Endothelial cell of umbilical vein (primary cell): Measurements from ENCODE around the gene CTDSPL. TPM values are rescaled to one million over a fixed set of nuclear protein-coding genes. Genes with fewer than 3 reads are reported as not detected.

Source experiments
- BruUV-seq: library from RNA; stranded (reverse); fragments of 400-500 nt; replicated peaks from 2 replicates; lab custom pipeline; 2021; lab: Mats Ljungman, UMichigan
- CTCF ChIA-PET: fragments of 300-600, 350-600 bp; sonication (Branson Sonifier 250); formaldehyde crosslinking; loops from one replicate; lab custom pipeline; 2021; ENCODE audit warnings: antibody characterized with exemption, inconsistent platforms; lab: Charles Lee
- POLR2A ChIA-PET: fragments of 300-600, 350-600 bp; sonication (Branson Sonifier 250); formaldehyde crosslinking; loops from one replicate; lab custom pipeline; 2021; ENCODE audit warnings: antibody characterized with exemption, inconsistent platforms; lab: Charles Lee
- DNase-seq: peaks from one replicate; pipeline ENCODE4 v3.0.0-alpha.2; 2011; ENCODE audit warnings: low read depth, low spot score
- FAIRE-seq: peaks from 2 replicates; lab custom pipeline; 2011; peaks lifted over from hg19 to GRCh38; lab: Jason Lieb, UNC
- H2AFZ ChIP-seq: 2 replicates; pipeline ENCODE4 v1.6.0; 2012; ENCODE audit warnings: low read depth, low read length, control low read depth, inconsistent platforms
- H3K27ac ChIP-seq: 2 replicates; pipeline ENCODE4 v1.5.1; 2011; ENCODE audit warnings: low read depth, mild to moderate bottlenecking, control low read depth, low read length, moderate library complexity; ENCODE audit not compliant: insufficient read depth
- H3K27me3 ChIP-seq, 2 experiments: 2 replicates each; pipeline versions ENCODE4 v1.6.0 to v1.6.1; 2011; ENCODE audit warnings: low read length in 2 of 2, mixed read lengths in 1 of 2; ENCODE audit not compliant: control insufficient read depth in 2 of 2, insufficient read depth in 2 of 2
- H3K36me3 ChIP-seq, 2 experiments: 2 replicates in 1 of 2; 3 replicates in 1 of 2; pipeline ENCODE4 v1.5.1; 2011; ENCODE audit warnings: low read length in 2 of 2, mild to moderate bottlenecking in 1 of 2, moderate library complexity in 1 of 2; ENCODE audit not compliant: control insufficient read depth in 2 of 2, insufficient read depth in 2 of 2; ENCODE audit errors: extremely low read depth in 1 of 2
- H3K4me1 ChIP-seq: 3 replicates; pipeline ENCODE4 v1.5.1; 2011; ENCODE audit warnings: mild to moderate bottlenecking, low read length; ENCODE audit not compliant: control insufficient read depth, insufficient read depth; ENCODE audit errors: extremely low read depth
- H3K4me2 ChIP-seq: 2 replicates; pipeline ENCODE4 v1.6.1; 2011; ENCODE audit warnings: low read length, control low read depth, mixed read lengths; ENCODE audit not compliant: insufficient read depth
- H3K4me3 ChIP-seq, 3 experiments: fragments of 200-600 bp in 1 of 3; sonication (generic), shearing (Covaris generic) in 1 of 3; replicated peaks in 1 of 3; 2 replicates each; pipeline ENCODE4 v1.5.1; 2011 to 2016; ENCODE audit warnings: control low read depth in 3 of 3, low read length in 3 of 3, mild to moderate bottlenecking in 2 of 3, inconsistent platforms in 1 of 3, low read depth in 1 of 3, moderate library complexity in 1 of 3; ENCODE audit not compliant: insufficient read depth in 1 of 3
- H3K79me2 ChIP-seq: 2 replicates; pipeline ENCODE4 v1.6.0; 2012; ENCODE audit warnings: low read length, inconsistent platforms; ENCODE audit not compliant: control insufficient read depth, insufficient read depth
- H3K9ac ChIP-seq: replicated peaks from 2 replicates; pipeline ENCODE3; 2011; ENCODE audit warnings: low read length, control low read depth; ENCODE audit not compliant: insufficient read depth; ENCODE audit errors: extremely low read depth
- H3K9me1 ChIP-seq: replicated peaks from 3 replicates; pipeline ENCODE4 v1.6.0; 2011; ENCODE audit warnings: mild to moderate bottlenecking, low read length; ENCODE audit not compliant: control insufficient read depth, insufficient read depth; ENCODE audit errors: extremely low read depth
- H3K9me3 ChIP-seq: replicated peaks from 2 replicates; pipeline ENCODE4 v1.5.1; 2012; ENCODE audit warnings: low read length, inconsistent platforms; ENCODE audit not compliant: control insufficient read depth, insufficient read depth
- H4K20me1 ChIP-seq: replicated peaks from 2 replicates; pipeline ENCODE3; 2011; ENCODE audit warnings: mild to moderate bottlenecking, low read length; ENCODE audit not compliant: control insufficient read depth, insufficient read depth; ENCODE audit errors: extremely low read depth
- CTCF ChIP-seq, 2 donors: IDR thresholded peaks; 1 replicate in 1 of 2; 2 replicates in 1 of 2; pipeline ENCODE4 v1.5.1; 2011; ENCODE audit warnings: low read length in 2 of 2, mild to moderate bottlenecking in 2 of 2, moderate library complexity in 2 of 2, control low read depth in 1 of 2, inconsistent platforms in 1 of 2, low read depth in 1 of 2; ENCODE audit not compliant: insufficient read depth in 1 of 2; ENCODE audit errors: extremely low read depth in 1 of 2
- EZH2 ChIP-seq: IDR thresholded peaks from 2 replicates; pipeline ENCODE4 v1.6.1; 2012; ENCODE audit warnings: borderline replicate concordance, low read depth, mild to moderate bottlenecking, moderate library complexity, low read length, inconsistent platforms; ENCODE audit not compliant: severe bottlenecking
- FOS ChIP-seq: IDR thresholded peaks from 2 replicates; pipeline ENCODE4 v1.6.1; 2011; ENCODE audit warnings: mild to moderate bottlenecking, low read length, moderate library complexity, borderline replicate concordance; ENCODE audit not compliant: insufficient read depth
- GATA2 ChIP-seq: IDR thresholded peaks from 2 replicates; pipeline ENCODE4 v1.7.0; 2011; ENCODE audit warnings: low read depth, mild to moderate bottlenecking, moderate library complexity, mixed read lengths, low read length; ENCODE audit not compliant: insufficient read length, insufficient read depth
- JUN ChIP-seq: IDR thresholded peaks from 2 replicates; pipeline ENCODE4 v1.6.1; 2011; ENCODE audit warnings: borderline replicate concordance, low read depth; ENCODE audit not compliant: insufficient read length, insufficient read depth
- MAX ChIP-seq: IDR thresholded peaks from 2 replicates; pipeline ENCODE4 v1.6.1; 2011; ENCODE audit not compliant: insufficient read depth, insufficient read length
- MYC ChIP-seq: IDR thresholded peaks from one replicate; pipeline ENCODE4 v1.6.1; 2011; ENCODE audit warnings: mild to moderate bottlenecking, low read depth, low read length
- POLR2A ChIP-seq: IDR thresholded peaks from 2 replicates; pipeline ENCODE4 v1.6.1; 2012; ENCODE audit warnings: low read depth, mild to moderate bottlenecking, control low read depth, low read length
- POLR2AphosphoS5 ChIP-seq: IDR thresholded peaks from 2 replicates; pipeline ENCODE4 v1.6.1; 2012; ENCODE audit warnings: low read depth, mild to moderate bottlenecking, control low read depth, low read length, moderate library complexity; ENCODE audit not compliant: insufficient read depth
- dilution Hi-C: fragments of 300-500 bp; cut with MboI; formaldehyde crosslinking; loops from one replicate; pipeline ENCODE4 v1.15.0; 2019; ENCODE audit warnings: low sequenced_read_pairs; ENCODE audit not compliant: extremely low pct_ligation_motif_present
- intact Hi-C: fragments of 100-400 bp; cut with micrococcal nuclease; formaldehyde crosslinking; loops from one replicate; pipeline ENCODE4 v1.10.0; 2022
- polyA plus RNA-seq, 4 experiments: library from polyadenylated mRNA; depleted of rRNA in 3 of 4; stranded (reverse) in 3 of 4; unstranded in 1 of 4; fragments of >200 nt; gene quantifications; 2 replicates each; pipeline versions ENCODE4 v1.2.1 to v1.2.3, GENCODE V29; 2011 to 2012; ENCODE audit warnings: missing spikeins in 1 of 4
- total RNA-seq: library from RNA; stranded (reverse); gene quantifications from 2 replicates; pipeline ENCODE4 v1.2.3, GENCODE V29; 2021

The CTDSPL gene
- total and polyA plus RNA-seq, 2 donors (not counting 3 experiments of a cell fraction or from before 2014, with no cell fraction given) = 30.1 to 43.2 TPM

GRCh38 chr3:37979541-37980461 lies 118.1 kb downstream of the CTDSPL start:
- TF ChIP-seq EZH2 (no peak), GATA2 (no peak), CTCF (IDR thresholded peaks at IDR 0.05; ENCODE audit: extremely low read depth in 1 of 2, insufficient read depth in 1 of 2, low read depth in 1 of 2, low read length in 2 of 2) (no peak), JUN (no peak), POLR2AphosphoS5 (no peak), POLR2A (no peak), MYC (no peak), FOS (no peak), MAX (no peak)
- ChIA-PET CTCF (interaction anchor here (0.7 to 6.9 kb wide), 7 partner anchors 12 to 127 kb away, joined by 3 to 53 read pairs (median 3); no protein-coding TSS in a partner anchor), POLR2A (no interaction called here)
- Histone ChIP-seq H3K9me3 (no peaks in the 10 kb centered on the region), H3K4me3 (no peak overlapping the region), H3K4me2 (no peak overlapping the region), H4K20me1 (no peaks in the 10 kb centered on the region), H3K27me3 (no peaks in the 10 kb centered on the region), H3K27ac (no peak overlapping the region), H2AFZ (no peak overlapping the region), H3K9me1 (no peaks in the 10 kb centered on the region), H3K36me3 (peaks cover 0 to 15% of the 10 kb centered on the region in 2 experiments), H3K4me1 (no peaks in the 10 kb centered on the region), H3K79me2 (no peaks in the 10 kb centered on the region), H3K9ac (no peak overlapping the region)
- intact Hi-C loops (no loop called here), dilution Hi-C loops (no loop called here)
- BruUV-seq = no TSS peak
- FAIRE-seq (no peak), DNase-seq (no peak)
